Prostate gland (tissue), 2 donors: ENCODE results near the gene MYCBP2.

Experiments used
- POLR2A ChIP-seq: fragments of 450-650 bp; IDR thresholded peaks from one replicate; pipeline ENCODE4 v1.6.1; 2016; ENCODE audit warnings: antibody characterized with exemption, mild to moderate bottlenecking
- TF ChIP-seq, protein P1 (sequence below), 4 experiments: fragments of 200-600 bp in 2 of 4; fragments of 450-650 bp in 2 of 4; sonication (generic) in 2 of 4; IDR thresholded peaks; 1 replicate in 3 of 4; 2 replicates in 1 of 4; pipeline ENCODE4 v1.5.1; 2016 to 2019; ENCODE audit warnings: antibody characterized with exemption in 4 of 4, mild to moderate bottlenecking in 2 of 4, moderate library complexity in 2 of 4

DNA sequence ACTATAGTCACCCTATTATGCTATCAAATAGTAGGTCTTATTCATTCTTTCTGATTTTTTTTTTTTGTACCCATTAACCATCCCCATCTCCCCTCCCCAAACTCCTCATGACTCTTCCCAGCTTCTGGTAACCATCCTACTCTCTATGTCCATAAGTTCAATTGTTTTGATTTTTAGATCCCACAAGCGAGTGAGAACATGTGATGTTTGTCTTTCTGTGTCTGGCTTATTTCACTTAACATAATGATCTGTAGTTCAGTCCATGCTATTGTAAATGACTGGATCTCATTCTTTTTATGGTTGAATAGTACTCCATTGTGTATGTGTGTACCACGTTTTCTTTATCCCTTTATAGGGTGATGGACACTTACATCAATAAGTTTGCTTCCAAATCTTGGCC, 4.5 kb upstream of the MYCBP2 start:
- TF ChIP-seq POLR2A = no peak
- TF ChIP-seq, protein P1, sequence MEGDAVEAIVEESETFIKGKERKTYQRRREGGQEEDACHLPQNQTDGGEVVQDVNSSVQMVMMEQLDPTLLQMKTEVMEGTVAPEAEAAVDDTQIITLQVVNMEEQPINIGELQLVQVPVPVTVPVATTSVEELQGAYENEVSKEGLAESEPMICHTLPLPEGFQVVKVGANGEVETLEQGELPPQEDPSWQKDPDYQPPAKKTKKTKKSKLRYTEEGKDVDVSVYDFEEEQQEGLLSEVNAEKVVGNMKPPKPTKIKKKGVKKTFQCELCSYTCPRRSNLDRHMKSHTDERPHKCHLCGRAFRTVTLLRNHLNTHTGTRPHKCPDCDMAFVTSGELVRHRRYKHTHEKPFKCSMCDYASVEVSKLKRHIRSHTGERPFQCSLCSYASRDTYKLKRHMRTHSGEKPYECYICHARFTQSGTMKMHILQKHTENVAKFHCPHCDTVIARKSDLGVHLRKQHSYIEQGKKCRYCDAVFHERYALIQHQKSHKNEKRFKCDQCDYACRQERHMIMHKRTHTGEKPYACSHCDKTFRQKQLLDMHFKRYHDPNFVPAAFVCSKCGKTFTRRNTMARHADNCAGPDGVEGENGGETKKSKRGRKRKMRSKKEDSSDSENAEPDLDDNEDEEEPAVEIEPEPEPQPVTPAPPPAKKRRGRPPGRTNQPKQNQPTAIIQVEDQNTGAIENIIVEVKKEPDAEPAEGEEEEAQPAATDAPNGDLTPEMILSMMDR (IDR thresholded peaks at IDR 0.05) = no peak
